K562 (cell line): ENCODE data around the gene SLAIN2. TPM values are rescaled to one million over a fixed set of nuclear protein-coding genes. Genes with fewer than 3 reads are reported as not detected.
A peak's percentile ranks its signal among the peaks of the same experiment; 100 is the strongest.

Source experiments
- ETV1 ChIP-seq: fragments of 450-650 bp; conservative IDR thresholded peaks from 2 replicates; pipeline ENCODE4 v1.6.1; 2016; ENCODE audit warnings: missing genetic modification characterization, control low read depth, low read depth, missing compliant biosample characterization
- MBD2 ChIP-seq: sonication (generic); IDR thresholded peaks from 2 replicates; pipeline ENCODE4 v1.6.1; 2016; ENCODE audit warnings: low read depth, borderline replicate concordance
- MEF2A ChIP-seq: IDR thresholded peaks from 2 replicates; pipeline ENCODE4 v1.6.1; 2011; ENCODE audit warnings: low read depth, mild to moderate bottlenecking, low read length, moderate library complexity; ENCODE audit not compliant: control insufficient read depth
- MYC ChIP-seq, 2 experiments: fragments of 250-450 bp in 1 of 2; sonication (Bioruptor Pico) in 1 of 2; IDR thresholded peaks; 2 replicates each; pipeline versions ENCODE4 v1.5.1 to v1.6.1; 2012 to 2021; ENCODE audit warnings: low read depth in 2 of 2, borderline replicate concordance in 1 of 2, improper control_type of control experiment in 1 of 2, low read length in 1 of 2, mild to moderate bottlenecking in 1 of 2, moderate library complexity in 1 of 2
- NCOA1 ChIP-seq: fragments of 450-650 bp; IDR thresholded peaks from 2 replicates; pipeline ENCODE4 v1.6.1; 2016; ENCODE audit warnings: low read depth
- POLR2H ChIP-seq: IDR thresholded peaks from 2 replicates; pipeline ENCODE4 v1.6.1; 2016; ENCODE audit warnings: missing genetic modification characterization, low read depth, mild to moderate bottlenecking, control low read depth, missing compliant biosample characterization, moderate library complexity
- RB1 ChIP-seq: fragments of 450-650 bp; IDR thresholded peaks from 2 replicates; pipeline ENCODE4 v1.6.1; 2017; ENCODE audit warnings: low read depth, mild to moderate bottlenecking
- SAFB ChIP-seq: fragments of 200-400 bp; formaldehyde crosslinking; IDR thresholded peaks from 2 replicates; pipeline ENCODE4 v1.6.1; 2017; ENCODE audit warnings: low read depth, low read length, borderline replicate concordance
- SUPT5H ChIP-seq: fragments of 450-650 bp; IDR thresholded peaks from 2 replicates; pipeline ENCODE4 v1.6.1; 2016
- TCF7L2 ChIP-seq: fragments of 150-350 bp; IDR thresholded peaks from 2 replicates; pipeline ENCODE4 v1.6.1; 2016; ENCODE audit warnings: low read depth, mild to moderate bottlenecking, low read length, moderate library complexity
- ZFP36 ChIP-seq: fragments of 150-350 bp; IDR thresholded peaks from 2 replicates; pipeline ENCODE4 v1.6.1; 2018; ENCODE audit warnings: low read length, low read depth; ENCODE audit not compliant: partially characterized antibody
- ZNF780A ChIP-seq: fragments of 250-450 bp; sonication (Bioruptor Pico); IDR thresholded peaks from 2 replicates; pipeline ENCODE4 v1.5.0; 2021; ENCODE audit warnings: mild to moderate bottlenecking
- polyA plus RNA-seq, 8 experiments: library from polyadenylated mRNA; depleted of rRNA in 4 of 8; stranded (reverse) in 5 of 8; unstranded in 3 of 8; fragments of >200 nt; fragmentation: Nextera tagmentation in 2 of 8; fragmentation: Illumina TruSeq in 1 of 8; extraction: Ambion mirVana in 2 of 8; extraction: Trizol in 1 of 8; gene quantifications; 2 replicates each; pipeline versions ENCODE4 v1.2.1 to v1.2.3, GENCODE V29; 2011 to 2014; ENCODE audit warnings: inconsistent platforms in 1 of 8, missing spikeins in 1 of 8
- total RNA-seq, 7 experiments: library from RNA; depleted of rRNA in 6 of 7; stranded (reverse); fragments of >200 nt in 6 of 7; fragmentation: Illumina TruSeq in 2 of 7; extraction: Trizol in 2 of 7; gene quantifications; 2 replicates each; pipeline versions ENCODE4 v1.2.1 to v1.2.3, GENCODE V29; 2011 to 2021; ENCODE audit warnings: low replicate concordance in 1 of 7
- TF ChIP-seq, protein P1 (sequence below): fragments of 450-650 bp; IDR thresholded peaks from 2 replicates; pipeline ENCODE4 v1.6.1; 2016; ENCODE audit warnings: low read depth
- TF ChIP-seq, protein P2 (sequence below), 2 experiments: fragments of 450-650 bp; conservative IDR thresholded peaks; 2 replicates each; pipeline ENCODE4 v1.6.1; 2017; ENCODE audit warnings: mild to moderate bottlenecking in 2 of 2, moderate library complexity in 2 of 2
- TF ChIP-seq, protein P3 (sequence below): fragments of 250-450 bp; sonication (Bioruptor Pico); IDR thresholded peaks from 2 replicates; pipeline ENCODE4 v1.5.0; 2021

SLAIN2 gene
- total and polyA plus RNA-seq, 9 of the 15 experiments (the other 6 are each of a cell fraction or from before 2014, with no cell fraction given), result 3.5 to 116 (median 35.0) TPM

DNA sequence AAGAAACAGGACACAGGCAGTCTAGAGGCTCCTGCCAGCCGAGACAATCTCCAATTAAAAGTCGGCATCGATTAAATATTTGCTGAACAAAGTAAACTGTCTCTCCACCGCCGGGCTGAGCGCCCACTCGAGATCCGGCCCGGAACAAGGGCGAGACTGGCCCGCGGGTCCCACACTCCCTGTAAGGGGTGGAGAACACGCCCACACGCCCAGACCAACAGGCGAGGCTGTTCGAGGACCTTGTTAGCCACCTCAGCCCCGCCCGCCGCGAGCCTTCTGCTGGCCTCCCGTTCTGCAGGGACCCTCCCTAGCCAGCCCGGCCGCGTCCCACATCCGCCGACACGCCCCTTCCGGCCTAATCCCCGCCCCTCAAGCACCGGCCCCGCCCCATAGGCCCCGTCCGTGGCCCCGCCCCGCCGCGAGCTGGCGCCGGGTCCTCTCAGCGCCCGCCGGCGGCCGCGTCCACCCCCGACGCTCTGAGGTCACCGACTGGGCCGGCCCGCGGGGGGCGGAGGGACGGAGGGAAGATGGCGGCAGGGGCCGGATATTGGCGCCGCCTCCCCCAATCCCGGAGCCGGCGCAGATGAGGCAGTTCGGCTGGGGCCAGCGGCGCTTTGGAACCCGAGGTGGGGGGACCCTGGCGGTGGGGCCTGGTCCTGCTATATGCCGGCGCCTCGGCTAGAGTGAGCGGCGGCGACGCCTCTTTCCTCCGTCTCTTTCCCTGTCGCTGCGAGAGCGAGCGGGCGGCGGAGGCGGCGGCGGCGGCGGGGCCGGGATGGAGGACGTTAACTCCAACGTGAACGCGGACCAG is at the start of gene SLAIN2 (continued):
- TF ChIP-seq POLR2H (tag), result peak; percentile 93
- no peak; the same call in 1 of the 2 replicates for TF ChIP-seq MYC (IDR thresholded peaks at IDR 0.05; ENCODE audit: low read depth, low read length)
- TF ChIP-seq MYC (CRISPR knock-in tag; IDR thresholded peaks at IDR 0.05; ENCODE audit: borderline replicate concordance, low read depth), result no peak
- TF ChIP-seq ZFP36, result no peak
- TF ChIP-seq MBD2, result peak; percentile 24; the same call in 1 of the 2 replicates
- peak; percentile 53 for TF ChIP-seq RB1
- TF ChIP-seq ETV1, result peak; percentile 79
- peak; percentile 96 for TF ChIP-seq SAFB
- TF ChIP-seq ZNF780A (CRISPR knock-in tag), result no peak
- TF ChIP-seq, protein P1, sequence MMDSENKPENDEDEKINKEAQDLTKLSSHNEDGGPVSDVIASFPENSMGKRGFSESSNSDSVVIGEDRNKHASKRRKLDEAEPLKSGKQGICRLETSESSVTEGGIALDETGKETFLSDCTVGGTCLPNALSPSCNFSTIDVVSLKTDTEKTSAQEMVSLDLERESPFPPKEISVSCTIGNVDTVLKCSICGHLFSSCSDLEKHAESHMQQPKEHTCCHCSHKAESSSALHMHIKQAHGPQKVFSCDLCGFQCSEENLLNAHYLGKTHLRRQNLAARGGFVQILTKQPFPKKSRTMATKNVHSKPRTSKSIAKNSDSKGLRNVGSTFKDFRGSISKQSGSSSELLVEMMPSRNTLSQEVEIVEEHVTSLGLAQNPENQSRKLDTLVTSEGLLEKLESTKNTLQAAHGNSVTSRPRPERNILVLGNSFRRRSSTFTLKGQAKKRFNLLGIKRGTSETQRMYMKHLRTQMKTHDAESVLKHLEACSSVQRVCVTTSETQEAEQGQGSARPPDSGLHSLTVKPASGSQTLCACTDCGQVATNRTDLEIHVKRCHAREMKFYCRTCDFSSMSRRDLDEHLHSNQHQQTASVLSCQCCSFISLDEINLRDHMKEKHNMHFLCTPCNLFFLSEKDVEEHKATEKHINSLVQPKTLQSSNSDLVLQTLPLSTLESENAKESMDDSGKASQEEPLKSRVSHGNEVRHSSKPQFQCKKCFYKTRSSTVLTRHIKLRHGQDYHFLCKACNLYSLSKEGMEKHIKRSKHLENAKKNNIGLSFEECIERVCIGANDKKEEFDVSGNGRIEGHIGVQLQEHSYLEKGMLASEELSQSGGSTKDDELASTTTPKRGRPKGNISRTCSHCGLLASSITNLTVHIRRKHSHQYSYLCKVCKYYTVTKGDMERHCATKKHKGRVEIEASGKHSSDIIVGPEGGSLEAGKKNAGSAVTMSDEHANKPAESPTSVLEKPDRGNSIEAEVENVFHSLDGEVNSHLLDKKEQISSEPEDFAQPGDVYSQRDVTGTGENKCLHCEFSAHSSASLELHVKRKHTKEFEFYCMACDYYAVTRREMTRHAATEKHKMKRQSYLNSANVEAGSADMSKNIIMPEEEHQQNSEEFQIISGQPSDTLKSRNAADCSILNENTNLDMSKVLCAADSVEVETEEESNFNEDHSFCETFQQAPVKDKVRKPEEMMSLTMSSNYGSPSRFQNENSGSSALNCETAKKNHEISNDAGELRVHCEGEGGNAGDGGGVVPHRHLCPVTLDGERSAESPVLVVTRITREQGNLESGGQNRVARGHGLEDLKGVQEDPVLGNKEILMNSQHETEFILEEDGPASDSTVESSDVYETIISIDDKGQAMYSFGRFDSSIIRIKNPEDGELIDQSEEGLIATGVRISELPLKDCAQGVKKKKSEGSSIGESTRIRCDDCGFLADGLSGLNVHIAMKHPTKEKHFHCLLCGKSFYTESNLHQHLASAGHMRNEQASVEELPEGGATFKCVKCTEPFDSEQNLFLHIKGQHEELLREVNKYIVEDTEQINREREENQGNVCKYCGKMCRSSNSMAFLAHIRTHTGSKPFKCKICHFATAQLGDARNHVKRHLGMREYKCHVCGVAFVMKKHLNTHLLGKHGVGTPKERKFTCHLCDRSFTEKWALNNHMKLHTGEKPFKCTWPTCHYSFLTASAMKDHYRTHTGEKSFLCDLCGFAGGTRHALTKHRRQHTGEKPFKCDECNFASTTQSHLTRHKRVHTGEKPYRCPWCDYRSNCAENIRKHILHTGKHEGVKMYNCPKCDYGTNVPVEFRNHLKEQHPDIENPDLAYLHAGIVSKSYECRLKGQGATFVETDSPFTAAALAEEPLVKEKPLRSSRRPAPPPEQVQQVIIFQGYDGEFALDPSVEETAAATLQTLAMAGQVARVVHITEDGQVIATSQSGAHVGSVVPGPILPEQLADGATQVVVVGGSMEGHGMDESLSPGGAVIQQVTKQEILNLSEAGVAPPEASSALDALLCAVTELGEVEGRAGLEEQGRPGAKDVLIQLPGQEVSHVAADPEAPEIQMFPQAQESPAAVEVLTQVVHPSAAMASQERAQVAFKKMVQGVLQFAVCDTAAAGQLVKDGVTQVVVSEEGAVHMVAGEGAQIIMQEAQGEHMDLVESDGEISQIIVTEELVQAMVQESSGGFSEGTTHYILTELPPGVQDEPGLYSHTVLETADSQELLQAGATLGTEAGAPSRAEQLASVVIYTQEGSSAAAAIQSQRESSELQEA, result no peak
- peak; percentile 29; the same call in 1 of the 2 replicates for TF ChIP-seq NCOA1
- TF ChIP-seq MEF2A, result no peak
- TF ChIP-seq TCF7L2, result no peak
- peak; percentile 92 for TF ChIP-seq SUPT5H
- TF ChIP-seq, protein P2, sequence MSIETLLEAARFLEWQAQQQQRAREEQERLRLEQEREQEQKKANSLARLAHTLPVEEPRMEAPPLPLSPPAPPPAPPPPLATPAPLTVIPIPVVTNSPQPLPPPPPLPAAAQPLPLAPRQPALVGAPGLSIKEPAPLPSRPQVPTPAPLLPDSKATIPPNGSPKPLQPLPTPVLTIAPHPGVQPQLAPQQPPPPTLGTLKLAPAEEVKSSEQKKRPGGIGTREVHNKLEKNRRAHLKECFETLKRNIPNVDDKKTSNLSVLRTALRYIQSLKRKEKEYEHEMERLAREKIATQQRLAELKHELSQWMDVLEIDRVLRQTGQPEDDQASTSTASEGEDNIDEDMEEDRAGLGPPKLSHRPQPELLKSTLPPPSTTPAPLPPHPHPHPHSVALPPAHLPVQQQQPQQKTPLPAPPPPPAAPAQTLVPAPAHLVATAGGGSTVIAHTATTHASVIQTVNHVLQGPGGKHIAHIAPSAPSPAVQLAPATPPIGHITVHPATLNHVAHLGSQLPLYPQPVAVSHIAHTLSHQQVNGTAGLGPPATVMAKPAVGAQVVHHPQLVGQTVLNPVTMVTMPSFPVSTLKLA (conservative IDR thresholded peaks at IDR 0.05), result peak in 1 of 2 experiments; percentile 74; a peak in 3 of 4 replicates
- TF ChIP-seq, protein P3, sequence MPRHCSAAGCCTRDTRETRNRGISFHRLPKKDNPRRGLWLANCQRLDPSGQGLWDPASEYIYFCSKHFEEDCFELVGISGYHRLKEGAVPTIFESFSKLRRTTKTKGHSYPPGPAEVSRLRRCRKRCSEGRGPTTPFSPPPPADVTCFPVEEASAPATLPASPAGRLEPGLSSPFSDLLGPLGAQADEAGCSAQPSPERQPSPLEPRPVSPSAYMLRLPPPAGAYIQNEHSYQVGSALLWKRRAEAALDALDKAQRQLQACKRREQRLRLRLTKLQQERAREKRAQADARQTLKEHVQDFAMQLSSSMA (CRISPR knock-in tag), result 0 out of 2 replicates have a peak, but pooled peaks have one; percentile 25
